Urothelium cell line (cell line): ENCODE measurements around the gene RHEB.
"Not testable (repeated sequence)": the region's sequence is repeated elsewhere in the genome, so short reads cannot be mapped to it uniquely, and the experiment has no call there.

ENCODE experiments used
- DNase-seq: peaks from one replicate; pipeline ENCODE4 v3.0.0; 2011; ENCODE audit warnings: low spot score, mixed read lengths
- FAIRE-seq: peaks from 2 replicates; lab custom pipeline; 2011; peaks lifted over from hg19 to GRCh38; lab: Jason Lieb, UNC

RHEB gene

DNA sequence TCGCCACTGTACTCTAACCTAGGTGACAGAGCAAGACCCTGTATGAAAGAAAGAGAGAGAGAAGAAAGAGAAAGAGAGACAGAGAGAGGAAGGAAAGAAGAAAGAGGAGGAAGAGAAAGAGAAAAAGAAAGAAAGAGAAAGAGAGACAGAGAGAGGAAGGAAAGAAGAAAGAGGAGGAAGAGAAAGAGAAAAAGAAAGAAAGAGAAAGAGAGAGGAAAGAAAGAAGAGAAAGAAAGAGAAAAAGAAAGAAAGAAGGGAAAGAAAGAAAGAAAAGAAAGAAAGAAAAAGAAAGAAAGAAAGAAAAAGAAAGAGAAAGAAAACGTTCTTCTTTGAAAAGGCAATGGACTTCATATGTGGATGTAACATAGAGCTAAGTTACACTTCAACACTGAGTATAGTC is 16.5 kb upstream of the RHEB start:
- not testable (repeated sequence) for DNase-seq, FAIRE-seq

DNA sequence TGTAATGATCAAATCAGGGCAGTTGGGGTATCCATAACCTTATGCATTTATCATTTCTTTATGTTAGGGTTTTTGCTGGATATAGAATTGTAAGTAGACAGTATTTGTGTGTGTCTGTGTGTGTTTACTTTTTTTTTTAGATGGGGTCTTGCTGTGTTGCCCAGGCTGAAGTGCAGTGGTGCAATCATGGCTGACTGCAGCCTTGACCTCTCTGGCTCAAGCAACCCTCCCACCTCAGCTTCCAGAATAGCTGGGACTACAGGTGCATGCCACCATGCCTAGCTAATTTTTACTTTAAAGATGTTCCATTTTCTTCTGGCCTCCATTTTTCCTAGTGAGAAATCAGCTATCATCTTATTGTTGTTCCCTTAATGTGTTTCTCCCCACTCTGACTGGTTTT is 10.1 kb upstream of the RHEB start:
- FAIRE-seq (no peak), DNase-seq (no peak)

DNA sequence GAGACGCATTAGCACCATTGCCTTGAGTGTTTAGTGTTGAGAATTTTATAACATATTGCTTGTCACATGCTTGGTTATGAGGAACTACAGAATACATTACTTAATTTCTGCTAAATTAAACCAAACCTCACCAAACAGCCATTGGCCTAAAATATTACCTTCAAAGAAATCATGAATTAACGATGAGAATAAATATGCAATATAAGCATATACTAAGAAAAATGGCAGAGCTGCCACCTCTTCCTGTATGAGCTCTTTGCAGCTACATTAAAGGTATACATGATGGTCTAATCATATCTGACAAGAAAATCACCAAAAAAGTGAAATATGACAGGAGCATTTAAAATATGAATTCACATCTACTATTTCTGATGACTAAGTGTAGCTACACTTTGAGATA is 5.2 kb upstream of the RHEB start:
- DNase-seq (no peak), FAIRE-seq (no peak)

DNA sequence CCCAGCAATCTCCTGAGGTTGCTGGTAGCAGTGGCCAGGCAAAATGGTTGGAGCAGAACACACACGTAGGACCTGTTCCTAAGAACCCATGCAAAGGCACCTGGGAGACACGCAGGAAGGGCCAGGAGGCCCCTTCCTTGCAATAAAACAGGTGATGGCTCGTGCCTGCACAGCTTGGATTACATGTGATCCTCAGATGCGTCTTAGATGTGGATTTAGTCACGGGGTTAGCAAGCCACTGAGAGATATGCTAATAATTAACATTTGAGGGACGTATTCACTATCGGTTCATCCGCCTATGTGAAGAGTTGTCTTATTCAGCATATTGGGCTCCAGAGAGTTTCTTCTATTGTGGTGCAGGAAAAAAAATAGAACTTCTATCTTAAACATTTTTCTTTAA is 4.6 kb upstream of the RHEB start:
- FAIRE-seq (no peak), DNase-seq (no peak)

DNA sequence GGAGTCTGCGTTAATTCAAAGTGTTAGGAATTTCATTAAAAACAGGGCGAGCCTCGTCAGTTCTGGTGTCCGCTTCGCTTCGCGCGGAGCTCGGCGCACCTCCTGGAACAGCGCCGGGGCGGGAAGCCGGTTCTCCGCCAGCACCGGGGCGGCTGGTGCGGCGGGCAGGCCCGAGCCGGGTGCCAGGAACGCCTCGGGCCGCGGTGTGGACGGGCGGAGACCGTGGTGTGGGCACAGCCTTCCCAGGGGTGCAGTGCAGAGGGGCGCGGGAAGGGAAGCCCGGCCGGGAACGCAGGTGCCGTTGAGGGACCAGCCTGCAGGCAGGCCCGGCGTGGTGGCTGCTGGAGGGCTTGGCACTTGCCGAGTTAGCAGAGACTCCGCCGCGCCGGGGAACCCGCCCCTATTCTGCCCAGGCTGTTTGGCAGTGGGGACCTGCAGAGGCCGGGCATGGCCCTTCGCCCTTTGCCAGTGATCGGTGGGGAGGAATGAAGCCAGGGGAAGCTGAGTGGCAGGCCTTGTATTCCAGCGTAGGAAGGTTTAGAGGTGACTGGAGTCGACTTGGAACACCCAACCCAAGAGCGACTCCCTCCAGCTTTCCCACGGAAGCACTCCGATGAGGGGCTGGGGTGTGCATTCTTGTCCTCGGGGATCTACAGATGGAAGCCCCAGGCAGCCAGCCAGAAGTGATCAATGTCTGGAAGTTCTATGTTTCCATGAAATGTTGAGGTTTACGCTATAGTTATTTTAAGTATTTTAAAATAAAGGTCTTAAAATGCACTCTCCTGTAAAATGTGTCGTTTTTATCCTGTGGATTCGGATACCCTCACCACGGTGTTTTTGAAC is 945 bp upstream of the RHEB start:
- no peak for FAIRE-seq

DNA sequence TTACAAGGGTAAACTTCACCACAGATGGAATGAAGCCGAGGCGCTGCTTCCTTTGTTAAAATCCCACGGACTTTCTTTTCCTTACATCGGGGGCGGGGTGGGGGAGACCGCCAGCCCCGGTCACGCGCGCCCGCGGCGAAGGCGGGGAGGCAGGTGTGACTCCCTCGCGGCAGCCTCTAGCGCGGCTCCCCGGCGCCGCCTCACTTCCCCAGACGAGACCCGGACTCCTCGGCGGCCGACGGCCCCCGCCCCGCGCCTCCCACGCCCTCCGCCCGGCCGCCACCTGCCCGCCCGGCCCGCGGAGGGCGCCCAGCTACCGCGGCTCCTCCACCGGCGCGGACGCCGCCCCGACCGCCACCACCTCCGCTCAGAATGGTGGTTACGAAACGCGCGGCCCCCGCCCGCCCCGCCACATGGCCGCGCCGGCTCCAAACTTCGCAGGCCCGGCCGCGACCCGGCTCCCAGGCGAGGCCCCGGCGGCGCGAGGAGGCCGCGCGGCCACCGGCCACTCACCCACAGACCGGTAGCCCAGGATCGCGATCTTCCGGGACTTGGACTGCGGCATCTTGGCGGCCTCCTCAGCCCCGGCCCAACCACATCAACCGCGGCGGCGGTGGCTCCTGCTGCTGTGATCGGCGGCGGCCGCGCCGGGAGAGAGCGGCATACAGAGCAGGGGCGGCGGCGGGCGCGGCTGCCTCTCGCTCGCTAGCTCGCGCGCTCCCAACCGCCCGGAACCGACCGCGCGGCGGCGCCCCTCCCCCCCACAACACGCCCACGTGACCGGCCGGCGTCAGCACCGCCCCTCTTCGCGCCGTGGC is 539 bp downstream of the RHEB start:
- FAIRE-seq, DNase-seq: not testable (repeated sequence)

More for the DNA sequence above, 945 bp upstream of the RHEB start:
- no peak for DNase-seq

DNA sequence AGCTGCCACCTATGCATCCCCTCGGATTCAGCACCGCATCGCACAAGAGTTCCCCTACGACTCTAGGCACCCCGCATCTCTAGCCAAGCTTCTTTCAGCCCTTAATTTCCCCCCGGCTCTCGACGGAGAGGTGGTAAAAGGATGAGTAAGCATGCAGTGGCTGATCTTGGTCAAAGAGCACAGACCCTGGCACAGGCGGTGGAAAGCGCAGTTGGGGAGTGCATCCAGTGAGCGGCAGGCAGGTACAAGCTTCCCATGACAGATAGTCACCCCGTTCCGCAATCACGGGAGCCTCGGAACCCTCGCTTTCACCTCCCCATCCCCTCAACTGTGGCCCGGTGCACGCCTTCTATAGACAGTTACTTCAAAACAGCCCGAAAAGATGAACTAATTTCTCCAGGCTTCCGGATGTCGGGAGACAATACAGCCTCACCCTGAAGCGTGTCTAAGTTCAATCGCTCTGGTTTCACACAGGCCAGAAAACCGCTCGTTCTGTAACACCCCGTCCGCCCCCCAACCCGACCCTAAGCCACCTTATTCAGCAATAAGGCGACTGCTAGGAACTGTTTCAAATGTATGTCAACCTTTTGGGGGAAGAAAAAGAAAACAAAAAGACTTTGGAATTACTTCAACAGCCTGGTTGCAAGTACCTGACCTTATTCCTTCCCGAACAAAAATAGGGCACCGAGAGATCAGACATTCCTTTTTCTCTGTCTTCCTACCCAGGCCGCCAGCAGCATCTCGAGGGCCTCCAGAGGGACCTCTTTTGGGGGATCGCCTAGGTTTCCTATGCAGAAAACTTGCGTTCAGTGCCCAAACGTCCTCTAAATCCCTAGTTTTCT is 1.4 kb downstream of the RHEB start:
- FAIRE-seq, result no peak
- DNase-seq, result peak; percentile 9

DNA sequence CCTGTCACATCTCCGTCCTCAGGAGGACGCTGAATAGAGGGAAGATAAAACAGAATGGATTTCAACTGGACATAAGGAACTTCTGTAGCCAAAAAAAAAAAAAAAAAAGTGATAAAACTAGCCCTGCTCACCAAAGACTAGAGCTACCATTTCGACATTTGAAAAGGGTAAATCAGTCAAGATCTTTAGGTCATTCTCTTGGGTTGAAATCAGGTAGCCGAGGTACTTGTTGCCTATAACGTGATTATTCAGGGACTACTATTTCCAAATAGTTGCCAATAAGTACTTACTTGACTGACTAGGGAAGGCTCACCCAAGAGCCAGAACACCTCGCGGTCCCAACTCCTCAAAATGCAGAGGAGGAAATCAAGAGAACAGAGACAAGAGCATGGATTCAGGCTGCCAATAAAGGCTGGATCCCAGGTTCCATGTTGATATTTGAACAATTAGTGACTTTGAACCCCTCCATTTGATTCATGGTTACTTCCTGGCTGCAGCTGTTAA is 2.0 kb downstream of the RHEB start:
- no peak for FAIRE-seq
- DNase-seq, result no peak

DNA sequence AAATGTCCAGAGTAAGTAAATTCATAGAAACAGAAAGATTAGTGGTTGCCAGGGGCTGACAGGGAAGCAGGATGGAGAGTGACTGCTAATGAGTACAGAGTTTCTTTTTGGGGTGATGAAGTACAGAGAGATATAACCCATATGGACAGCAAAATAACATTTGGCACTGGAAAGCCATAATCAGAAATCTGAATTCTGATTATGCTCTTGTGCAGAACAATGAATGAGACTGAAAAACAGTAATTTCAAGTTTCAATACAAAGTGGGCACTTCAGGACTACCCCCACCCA is 4.5 kb downstream of the RHEB start:
- FAIRE-seq, result no peak
- DNase-seq, result no peak

DNA sequence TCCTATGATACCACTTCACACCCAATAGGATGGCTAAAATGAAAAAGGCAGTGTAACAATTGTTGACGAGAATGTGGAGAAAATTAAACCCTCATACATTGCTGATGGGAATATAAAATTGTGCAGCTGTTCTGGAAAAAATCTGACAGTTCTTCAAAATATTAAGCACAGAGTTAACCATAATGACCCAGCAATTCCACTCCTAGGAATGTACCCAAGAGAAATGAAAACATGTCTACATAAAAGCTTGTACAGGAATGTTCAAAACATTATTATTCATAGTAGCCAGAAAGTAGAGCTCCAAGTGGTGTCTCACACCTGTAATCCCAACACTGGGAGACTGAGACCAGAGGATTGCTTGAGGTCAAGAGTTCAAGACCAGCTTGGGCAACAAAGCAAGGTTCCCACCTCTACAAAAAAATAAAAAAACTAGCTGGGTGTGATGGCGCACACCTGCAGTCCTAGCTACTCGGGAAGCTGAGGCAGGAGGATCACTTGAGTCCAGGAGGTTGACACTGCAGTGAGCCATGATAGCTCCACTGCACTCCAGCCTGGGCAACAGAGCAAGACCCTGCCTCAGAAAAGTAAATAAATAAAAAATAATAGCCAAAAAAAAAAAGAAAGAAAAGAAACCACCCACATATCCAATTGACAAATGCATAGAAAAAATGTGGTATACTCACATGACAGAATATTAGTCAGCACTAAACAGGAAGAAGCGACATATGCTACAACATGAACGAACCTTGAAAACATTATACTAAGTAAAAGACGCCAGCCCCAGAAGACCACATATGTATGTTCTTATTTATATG is 5.0 kb downstream of the RHEB start:
- FAIRE-seq (no peak), DNase-seq (no peak)

DNA sequence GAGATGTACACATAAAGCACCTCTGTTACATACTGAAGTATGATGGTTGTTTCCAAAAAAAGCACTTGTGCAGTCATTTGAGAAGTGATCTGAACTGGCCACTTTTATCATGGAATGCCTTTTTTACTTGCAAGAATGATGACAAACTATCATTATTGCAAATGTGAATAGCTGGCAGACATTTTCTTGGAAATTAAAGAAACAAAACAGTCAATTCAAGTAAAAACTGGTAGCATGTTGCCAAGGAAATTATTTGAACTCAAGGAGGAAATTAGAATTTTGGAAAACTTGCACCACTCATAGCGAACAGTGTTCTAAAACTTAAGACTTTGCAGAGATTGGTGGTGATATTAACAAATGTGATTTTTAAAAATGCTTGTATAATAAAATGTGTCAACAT is 6.6 kb downstream of the RHEB start:
- DNase-seq, result no peak
- no peak for FAIRE-seq

DNA sequence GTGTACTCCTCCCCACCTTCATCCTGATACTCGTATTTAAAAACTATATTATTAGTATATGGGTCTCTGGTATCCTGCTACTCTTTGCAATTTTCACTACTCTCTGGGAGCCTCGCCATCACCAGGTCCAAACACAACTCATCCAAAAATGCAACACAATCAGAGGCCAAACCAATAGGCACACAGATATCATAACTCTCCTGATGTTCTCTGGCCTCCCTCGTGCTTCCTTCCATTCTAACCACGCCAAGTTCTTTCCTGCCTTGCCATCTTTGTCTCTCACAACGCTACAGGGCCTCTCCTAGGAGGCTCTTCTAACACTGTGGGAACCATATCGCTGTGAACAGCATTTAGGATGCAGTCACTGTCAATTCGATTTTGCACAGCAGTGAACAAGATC is 7.3 kb downstream of the RHEB start:
- no peak for FAIRE-seq
- no peak for DNase-seq

DNA sequence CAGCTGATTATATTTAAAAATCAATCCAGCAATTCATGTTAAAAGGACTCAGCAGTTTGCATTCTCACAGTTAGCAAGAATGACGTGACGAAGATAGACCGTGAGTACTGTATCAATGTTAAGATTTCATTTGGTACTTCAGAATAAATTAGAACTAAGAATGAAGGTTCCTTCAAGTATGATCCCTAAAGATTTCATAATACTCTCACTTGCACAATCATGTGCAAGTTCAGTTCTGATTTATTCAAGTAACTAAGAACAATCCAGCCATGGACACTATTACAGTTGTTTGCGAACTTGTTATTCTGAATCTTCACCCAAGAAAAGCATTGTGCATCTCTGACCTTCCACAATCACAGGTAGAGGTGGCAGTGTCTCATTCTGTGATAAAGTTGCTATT is 7.7 kb downstream of the RHEB start:
- FAIRE-seq, result no peak
- no peak for DNase-seq

DNA sequence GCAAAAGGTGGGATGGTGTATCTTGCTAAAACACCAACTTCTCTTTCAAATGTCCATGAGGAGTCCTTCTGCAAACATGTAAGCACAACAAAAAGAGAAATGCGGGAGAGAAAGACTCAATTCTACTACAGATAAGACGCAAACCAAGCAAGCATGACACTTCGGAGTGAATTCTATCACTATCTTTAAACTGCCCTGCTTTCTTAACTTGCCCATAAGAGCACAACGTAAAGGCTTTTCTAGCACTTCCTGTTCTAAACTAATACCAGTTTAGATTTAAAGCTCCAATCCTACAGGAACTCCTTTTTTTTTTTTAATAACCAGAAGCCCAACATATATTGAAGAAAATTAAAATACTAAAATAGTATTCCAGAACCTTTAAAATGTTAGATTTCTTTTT is 8.4 kb downstream of the RHEB start:
- FAIRE-seq (no peak), DNase-seq (no peak)

DNA sequence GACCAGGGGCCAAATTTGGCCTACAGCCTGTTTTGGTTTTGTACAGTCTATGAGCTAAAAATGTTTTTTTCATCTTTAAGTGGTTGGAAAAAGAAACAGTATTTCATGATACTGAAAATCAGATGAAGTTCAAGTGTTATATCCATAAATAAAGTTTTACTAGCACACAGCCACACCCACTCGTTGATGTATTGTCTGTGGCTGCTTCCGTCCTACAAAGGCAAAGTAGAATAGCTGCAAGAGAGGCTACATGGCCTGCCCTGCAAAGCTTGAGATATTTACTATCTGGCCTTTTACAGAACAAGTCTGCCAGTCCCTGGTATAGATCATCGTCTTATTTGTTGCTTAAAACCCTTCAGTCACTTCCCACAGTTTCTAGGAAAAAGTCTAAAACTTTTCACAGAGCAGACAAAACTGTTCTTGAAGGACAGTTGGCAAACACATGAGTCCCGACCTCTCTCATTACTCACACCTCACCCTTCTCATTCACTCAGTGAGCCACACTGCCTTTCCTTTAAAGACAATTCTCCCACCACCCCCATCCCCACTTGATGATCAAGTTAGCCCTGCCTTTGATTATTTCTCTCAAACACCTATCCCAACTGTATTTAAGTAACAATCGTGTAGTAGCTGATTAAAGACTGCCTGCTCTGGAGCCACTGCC is 9.9 kb downstream of the RHEB start:
- FAIRE-seq (no peak), DNase-seq (no peak)

DNA sequence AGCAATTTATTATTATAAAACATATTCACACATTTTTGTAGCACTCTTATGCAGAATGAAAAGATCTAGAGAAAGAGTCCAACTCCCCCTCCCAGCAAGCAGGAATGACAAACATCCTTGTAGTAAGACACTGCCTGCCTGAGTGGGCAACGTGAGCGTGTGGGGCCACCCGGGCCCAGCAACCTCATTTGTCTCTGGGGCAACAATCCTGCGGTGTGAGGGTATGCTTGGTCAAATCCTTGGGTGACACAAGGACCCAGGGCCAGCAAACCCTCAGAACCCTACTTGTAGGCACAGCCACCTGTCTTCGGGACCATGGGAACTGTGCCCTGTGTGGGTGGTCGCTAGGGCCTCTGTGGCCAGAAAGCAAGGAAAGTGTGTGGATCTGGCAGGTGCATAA is 10.7 kb downstream of the RHEB start:
- DNase-seq (no peak), FAIRE-seq (no peak)

DNA sequence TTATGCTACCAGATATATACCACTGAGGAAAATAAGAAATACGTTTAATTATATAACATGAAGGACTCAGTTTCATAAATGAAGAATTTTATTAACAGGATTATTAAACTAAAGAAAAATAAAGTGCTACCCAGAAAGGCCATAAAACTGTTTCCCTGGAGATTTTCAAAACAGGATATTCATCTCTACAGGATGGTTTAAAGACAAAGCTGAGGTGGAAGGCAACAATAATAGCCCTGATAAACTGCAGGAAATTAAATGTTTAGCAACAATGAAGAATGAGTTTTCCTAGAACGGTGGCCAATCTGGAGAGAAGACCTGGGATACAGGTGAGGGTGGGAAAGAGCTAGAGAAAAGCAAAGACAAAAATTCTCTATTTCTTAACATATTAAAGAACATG is 11.9 kb downstream of the RHEB start:
- DNase-seq (no peak), FAIRE-seq (no peak)

DNA sequence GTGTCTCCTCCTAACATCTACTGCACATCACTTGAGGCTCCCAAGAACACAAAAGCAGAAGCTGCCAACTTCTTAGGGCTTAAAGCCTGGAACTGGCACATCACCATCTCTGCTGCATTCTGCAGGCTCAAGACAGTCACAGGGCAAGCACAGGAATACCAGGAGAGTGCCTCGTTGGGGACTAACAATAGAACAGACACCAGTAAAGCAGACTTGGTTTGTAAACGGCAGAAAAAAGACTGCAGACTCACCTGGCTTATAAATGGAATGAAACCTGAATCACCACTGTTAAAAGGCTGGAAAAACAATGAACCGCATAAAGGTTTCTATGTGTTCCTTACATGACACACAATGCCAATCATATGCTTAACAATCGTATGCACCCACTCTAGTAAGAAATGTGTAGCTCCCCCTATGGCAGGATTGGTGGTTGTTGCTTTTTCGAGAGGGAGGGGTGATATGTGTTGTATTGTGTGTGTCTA is 12.8 kb downstream of the RHEB start:
- DNase-seq (no peak), FAIRE-seq (no peak)

DNA sequence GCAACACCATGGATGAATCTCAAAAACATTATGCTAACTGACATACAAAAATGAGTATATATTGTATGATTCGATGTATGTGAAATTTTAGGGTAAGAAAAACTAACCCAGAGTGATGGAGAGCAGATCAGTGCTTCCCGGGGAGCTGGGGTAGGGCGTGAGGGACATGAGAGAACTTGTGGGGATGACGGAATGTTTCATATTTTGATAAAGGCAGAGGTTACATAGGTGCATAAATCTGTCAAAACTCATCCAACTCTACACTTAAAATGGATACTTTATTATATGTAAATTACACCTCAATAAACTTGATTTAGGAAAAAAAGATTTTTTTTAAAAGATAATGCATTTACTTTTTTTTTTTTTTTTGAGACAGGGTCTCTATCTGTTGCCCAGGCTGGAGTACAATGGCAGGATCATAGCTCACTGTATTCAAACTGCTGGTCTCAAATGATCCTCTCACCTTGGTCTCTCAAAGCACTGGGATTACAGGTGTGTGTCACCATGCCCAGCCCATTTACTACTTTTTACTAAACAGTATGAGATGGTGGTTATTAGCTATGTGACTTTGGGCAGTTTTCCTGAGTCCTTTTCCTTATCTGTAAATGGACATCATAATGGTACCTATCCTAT is 13.7 kb downstream of the RHEB start:
- DNase-seq (no peak), FAIRE-seq (no peak)
